HepG2 (cell line): ENCODE data around the gene IRF3. TPM values are rescaled to one million over a fixed set of nuclear protein-coding genes. Genes with fewer than 3 reads are reported as not detected.

Experiments used
- AHDC1 ChIP-seq: sonication (generic); formaldehyde crosslinking; IDR thresholded peaks from 2 replicates; pipeline ENCODE4 v1.5.1; 2020; ENCODE audit warnings: mild to moderate bottlenecking, missing genetic modification reagents, borderline replicate concordance
- AKAP8 ChIP-seq: sonication (generic); formaldehyde crosslinking; IDR thresholded peaks from 2 replicates; pipeline ENCODE4 v1.5.1; 2020; ENCODE audit warnings: mild to moderate bottlenecking, missing genetic modification reagents
- DNMT3B ChIP-seq: conservative IDR thresholded peaks from 2 replicates; pipeline ENCODE4 v1.6.1; 2016; ENCODE audit warnings: missing biosample characterization, control low read depth
- EHMT2 ChIP-seq: fragments of 200-600 bp; sonication (generic); IDR thresholded peaks from 2 replicates; pipeline ENCODE4 v1.7.0; 2017; ENCODE audit warnings: antibody characterized with exemption, low read depth, low read length, borderline replicate concordance
- GATA4 ChIP-seq: sonication (generic); IDR thresholded peaks from 2 replicates; pipeline ENCODE4 v1.6.1; 2016; ENCODE audit warnings: antibody characterized with exemption, low read depth, borderline replicate concordance
- MTF2 ChIP-seq: sonication (generic); formaldehyde crosslinking; IDR thresholded peaks from 2 replicates; pipeline ENCODE4 v1.5.0; 2020; ENCODE audit warnings: missing genetic modification reagents, borderline replicate concordance
- NR1H2 ChIP-seq: sonication (generic); formaldehyde crosslinking; IDR thresholded peaks from 2 replicates; pipeline ENCODE4 v1.8.1; 2022; ENCODE audit warnings: low read depth, missing genetic modification reagents, borderline replicate concordance
- POGZ ChIP-seq: sonication (generic); formaldehyde crosslinking; IDR thresholded peaks from 2 replicates; pipeline ENCODE4 v1.4.0; 2020; ENCODE audit warnings: mild to moderate bottlenecking, missing genetic modification reagents
- RARA ChIP-seq: IDR thresholded peaks from 2 replicates; pipeline ENCODE4 v1.6.1; 2016; ENCODE audit warnings: missing genetic modification reagents, missing compliant biosample characterization
- RELA ChIP-seq: sonication (generic); formaldehyde crosslinking; IDR thresholded peaks from 2 replicates; pipeline ENCODE4 v1.4.0; 2020; ENCODE audit warnings: missing genetic modification reagents
- ZNF180 ChIP-seq: sonication (generic); formaldehyde crosslinking; IDR thresholded peaks from 2 replicates; pipeline ENCODE4 v1.4.0; 2020; ENCODE audit warnings: low read depth, missing genetic modification reagents, borderline replicate concordance
- polyA plus RNA-seq, 8 experiments: library from polyadenylated mRNA; depleted of rRNA in 3 of 8; stranded (reverse) in 7 of 8; unstranded in 1 of 8; fragments of >200 nt; fragmentation: Illumina TruSeq in 4 of 8; extraction: Trizol in 4 of 8; gene quantifications; 2 replicates each; pipeline versions ENCODE4 v1.2.1 to v1.2.3, GENCODE V29; 2011 to 2016; ENCODE audit warnings: low read depth in 4 of 8, missing spikeins in 1 of 8, mixed read lengths in 1 of 8; ENCODE audit not compliant: insufficient read depth in 1 of 8
- total RNA-seq, 5 experiments: library from RNA; depleted of rRNA; stranded (reverse); fragments of >200 nt; fragmentation: Illumina TruSeq; extraction: Trizol; gene quantifications; 2 replicates each; pipeline ENCODE4 v1.2.3, GENCODE V29; 2016; ENCODE audit warnings: low read depth in 1 of 5
- TF ChIP-seq, protein P1 (sequence below): sonication (generic); formaldehyde crosslinking; IDR thresholded peaks from 2 replicates; pipeline ENCODE4 v1.4.0; 2020; ENCODE audit warnings: missing genetic modification reagents
- TF ChIP-seq, protein P2 (sequence below): sonication (generic); formaldehyde crosslinking; IDR thresholded peaks from one replicate; pipeline ENCODE4 v1.5.1; 2020; ENCODE audit warnings: mild to moderate bottlenecking, missing genetic modification reagents; ENCODE audit errors: not compliant biosample characterization

Gene IRF3
- total and polyA plus RNA-seq, 2 of the 13 experiments (the other 11 are each of a cell fraction or from before 2014, with no cell fraction given), result 61.9 to 65.5 TPM

DNA sequence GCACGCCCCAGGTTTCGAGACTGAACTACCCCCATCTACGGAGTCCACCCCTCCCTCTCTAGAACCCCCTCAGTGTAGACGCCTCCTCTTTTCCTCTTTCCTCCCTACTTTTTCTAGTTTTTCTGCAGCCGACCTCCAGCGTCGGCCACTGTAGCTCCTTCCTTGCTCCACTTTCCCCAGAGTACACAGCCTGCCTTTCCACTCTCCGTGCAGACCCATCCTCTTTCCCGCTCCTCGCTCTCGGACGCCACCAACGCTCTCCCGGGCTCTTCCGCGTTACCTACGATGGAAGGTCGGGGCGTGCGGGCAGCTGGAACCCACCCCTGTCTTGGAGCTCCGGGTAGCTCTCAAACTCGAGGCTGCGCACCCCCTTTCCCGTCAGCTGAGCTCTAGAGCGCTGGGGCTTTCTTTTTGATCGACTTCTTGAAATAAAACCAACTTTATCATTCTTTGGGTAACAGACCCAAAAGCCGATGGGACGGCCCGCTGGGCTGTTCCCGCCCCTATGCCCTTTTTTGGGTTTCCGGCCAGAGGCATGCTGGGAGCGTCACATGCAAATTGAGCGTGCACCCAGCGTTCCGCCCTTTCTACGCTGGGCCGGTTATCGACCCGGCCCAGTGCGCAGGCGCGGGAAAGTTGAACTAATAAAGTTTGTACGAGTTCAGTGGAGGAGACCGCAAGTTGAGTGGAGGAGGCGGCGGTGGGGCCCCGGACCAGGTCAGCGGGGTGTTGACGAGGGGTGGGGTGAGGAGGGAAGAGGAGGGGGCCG lies at the start of gene IRF3, which contains the start of gene BCL2L12 (continued):
- TF ChIP-seq AHDC1 (CRISPR knock-in tag) (no peak), EHMT2 (no peak), POGZ (CRISPR knock-in tag) (no peak; the same call in 1 of the 2 replicates), NR1H2 (CRISPR knock-in tag) (no peak), MTF2 (CRISPR knock-in tag) (no peak), RELA (no peak), GATA4 (no peak), ZNF180 (no peak), AKAP8 (no peak), RARA (CRISPR knock-in tag) (no peak), DNMT3B (CRISPR knock-in tag) (0 out of 2 replicates have a peak, but pooled peaks have one; percentile 28)
- TF ChIP-seq, protein P1, sequence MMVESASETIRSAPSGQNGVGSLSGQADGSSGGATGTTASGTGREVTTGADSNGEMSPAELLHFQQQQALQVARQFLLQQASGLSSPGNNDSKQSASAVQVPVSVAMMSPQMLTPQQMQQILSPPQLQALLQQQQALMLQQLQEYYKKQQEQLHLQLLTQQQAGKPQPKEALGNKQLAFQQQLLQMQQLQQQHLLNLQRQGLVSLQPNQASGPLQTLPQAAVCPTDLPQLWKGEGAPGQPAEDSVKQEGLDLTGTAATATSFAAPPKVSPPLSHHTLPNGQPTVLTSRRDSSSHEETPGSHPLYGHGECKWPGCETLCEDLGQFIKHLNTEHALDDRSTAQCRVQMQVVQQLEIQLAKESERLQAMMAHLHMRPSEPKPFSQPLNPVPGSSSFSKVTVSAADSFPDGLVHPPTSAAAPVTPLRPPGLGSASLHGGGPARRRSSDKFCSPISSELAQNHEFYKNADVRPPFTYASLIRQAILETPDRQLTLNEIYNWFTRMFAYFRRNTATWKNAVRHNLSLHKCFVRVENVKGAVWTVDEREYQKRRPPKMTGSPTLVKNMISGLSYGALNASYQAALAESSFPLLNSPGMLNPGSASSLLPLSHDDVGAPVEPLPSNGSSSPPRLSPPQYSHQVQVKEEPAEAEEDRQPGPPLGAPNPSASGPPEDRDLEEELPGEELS, result peak; percentile 61
- TF ChIP-seq, protein P2, sequence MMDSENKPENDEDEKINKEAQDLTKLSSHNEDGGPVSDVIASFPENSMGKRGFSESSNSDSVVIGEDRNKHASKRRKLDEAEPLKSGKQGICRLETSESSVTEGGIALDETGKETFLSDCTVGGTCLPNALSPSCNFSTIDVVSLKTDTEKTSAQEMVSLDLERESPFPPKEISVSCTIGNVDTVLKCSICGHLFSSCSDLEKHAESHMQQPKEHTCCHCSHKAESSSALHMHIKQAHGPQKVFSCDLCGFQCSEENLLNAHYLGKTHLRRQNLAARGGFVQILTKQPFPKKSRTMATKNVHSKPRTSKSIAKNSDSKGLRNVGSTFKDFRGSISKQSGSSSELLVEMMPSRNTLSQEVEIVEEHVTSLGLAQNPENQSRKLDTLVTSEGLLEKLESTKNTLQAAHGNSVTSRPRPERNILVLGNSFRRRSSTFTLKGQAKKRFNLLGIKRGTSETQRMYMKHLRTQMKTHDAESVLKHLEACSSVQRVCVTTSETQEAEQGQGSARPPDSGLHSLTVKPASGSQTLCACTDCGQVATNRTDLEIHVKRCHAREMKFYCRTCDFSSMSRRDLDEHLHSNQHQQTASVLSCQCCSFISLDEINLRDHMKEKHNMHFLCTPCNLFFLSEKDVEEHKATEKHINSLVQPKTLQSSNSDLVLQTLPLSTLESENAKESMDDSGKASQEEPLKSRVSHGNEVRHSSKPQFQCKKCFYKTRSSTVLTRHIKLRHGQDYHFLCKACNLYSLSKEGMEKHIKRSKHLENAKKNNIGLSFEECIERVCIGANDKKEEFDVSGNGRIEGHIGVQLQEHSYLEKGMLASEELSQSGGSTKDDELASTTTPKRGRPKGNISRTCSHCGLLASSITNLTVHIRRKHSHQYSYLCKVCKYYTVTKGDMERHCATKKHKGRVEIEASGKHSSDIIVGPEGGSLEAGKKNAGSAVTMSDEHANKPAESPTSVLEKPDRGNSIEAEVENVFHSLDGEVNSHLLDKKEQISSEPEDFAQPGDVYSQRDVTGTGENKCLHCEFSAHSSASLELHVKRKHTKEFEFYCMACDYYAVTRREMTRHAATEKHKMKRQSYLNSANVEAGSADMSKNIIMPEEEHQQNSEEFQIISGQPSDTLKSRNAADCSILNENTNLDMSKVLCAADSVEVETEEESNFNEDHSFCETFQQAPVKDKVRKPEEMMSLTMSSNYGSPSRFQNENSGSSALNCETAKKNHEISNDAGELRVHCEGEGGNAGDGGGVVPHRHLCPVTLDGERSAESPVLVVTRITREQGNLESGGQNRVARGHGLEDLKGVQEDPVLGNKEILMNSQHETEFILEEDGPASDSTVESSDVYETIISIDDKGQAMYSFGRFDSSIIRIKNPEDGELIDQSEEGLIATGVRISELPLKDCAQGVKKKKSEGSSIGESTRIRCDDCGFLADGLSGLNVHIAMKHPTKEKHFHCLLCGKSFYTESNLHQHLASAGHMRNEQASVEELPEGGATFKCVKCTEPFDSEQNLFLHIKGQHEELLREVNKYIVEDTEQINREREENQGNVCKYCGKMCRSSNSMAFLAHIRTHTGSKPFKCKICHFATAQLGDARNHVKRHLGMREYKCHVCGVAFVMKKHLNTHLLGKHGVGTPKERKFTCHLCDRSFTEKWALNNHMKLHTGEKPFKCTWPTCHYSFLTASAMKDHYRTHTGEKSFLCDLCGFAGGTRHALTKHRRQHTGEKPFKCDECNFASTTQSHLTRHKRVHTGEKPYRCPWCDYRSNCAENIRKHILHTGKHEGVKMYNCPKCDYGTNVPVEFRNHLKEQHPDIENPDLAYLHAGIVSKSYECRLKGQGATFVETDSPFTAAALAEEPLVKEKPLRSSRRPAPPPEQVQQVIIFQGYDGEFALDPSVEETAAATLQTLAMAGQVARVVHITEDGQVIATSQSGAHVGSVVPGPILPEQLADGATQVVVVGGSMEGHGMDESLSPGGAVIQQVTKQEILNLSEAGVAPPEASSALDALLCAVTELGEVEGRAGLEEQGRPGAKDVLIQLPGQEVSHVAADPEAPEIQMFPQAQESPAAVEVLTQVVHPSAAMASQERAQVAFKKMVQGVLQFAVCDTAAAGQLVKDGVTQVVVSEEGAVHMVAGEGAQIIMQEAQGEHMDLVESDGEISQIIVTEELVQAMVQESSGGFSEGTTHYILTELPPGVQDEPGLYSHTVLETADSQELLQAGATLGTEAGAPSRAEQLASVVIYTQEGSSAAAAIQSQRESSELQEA (CRISPR knock-in tag), result peak; percentile 38
